NCI-H82 treated with DMSO at 0.1 percent for 48 hours (cell line): ENCODE results near the gene MTMR12.
"Not testable (repeated sequence)": the region's sequence is repeated elsewhere in the genome, so short reads cannot be mapped to it uniquely, and the experiment has no call there.

Experiments
- DNase-seq: peaks from one replicate; lab custom pipeline; 2025; ENCODE audit not compliant: unreplicated experiment; lab: John Stamatoyannopoulos, UW

Gene MTMR12

GRCh38 chr5:32325616-32326015, 12.9 kb upstream of the MTMR12 start:
- no peak for DNase-seq

GRCh38 chr5:32325062-32325461, 12.3 kb upstream of the MTMR12 start:
- no peak for DNase-seq

GRCh38 chr5:32323741-32324140, 11.0 kb upstream of the MTMR12 start:
- DNase-seq: no peak

- no peak for DNase-seq
These were observed 10.1 kb upstream of the MTMR12 start for GRCh38 chr5:32322882-32323281.

GRCh38 chr5:32321787-32322186, 9.0 kb upstream of the MTMR12 start:
- DNase-seq: not testable (repeated sequence)

GRCh38 chr5:32320576-32320975, 7.8 kb upstream of the MTMR12 start:
- no peak for DNase-seq

GRCh38 chr5:32319926-32320543, 7.3 kb upstream of the MTMR12 start:
- no peak for DNase-seq

- no peak for DNase-seq
These were observed 6.7 kb upstream of the MTMR12 start for GRCh38 chr5:32319392-32319791.

- no peak for DNase-seq
These were observed 4.3 kb upstream of the MTMR12 start for GRCh38 chr5:32317041-32317440.

GRCh38 chr5:32315221-32316014, 2.7 kb upstream of the MTMR12 start:
- DNase-seq: no peak

- DNase-seq: no peak
These were observed 1.9 kb upstream of the MTMR12 start for GRCh38 chr5:32314658-32315057.

GRCh38 chr5:32314152-32314488, 1.4 kb upstream of the MTMR12 start:
- DNase-seq: not testable (repeated sequence)

- no peak for DNase-seq
These were observed 543 bp downstream of the MTMR12 start for GRCh38 chr5:32312197-32312594.

GRCh38 chr5:32311404-32312196, 1.1 kb downstream of the MTMR12 start:
- DNase-seq: no peak

- DNase-seq: no peak
These were observed 3.0 kb downstream of the MTMR12 start for GRCh38 chr5:32309761-32310160.

GRCh38 chr5:32308946-32309345, 3.8 kb downstream of the MTMR12 start:
- no peak for DNase-seq

GRCh38 chr5:32307769-32308194, 5.0 kb downstream of the MTMR12 start:
- DNase-seq: no peak

GRCh38 chr5:32304622-32305021, 8.1 kb downstream of the MTMR12 start:
- no peak for DNase-seq

- DNase-seq: no peak
These were observed 9.0 kb downstream of the MTMR12 start for GRCh38 chr5:32303755-32304120.

GRCh38 chr5:32302835-32303754, 9.6 kb downstream of the MTMR12 start:
- no peak for DNase-seq

GRCh38 chr5:32301891-32302290, 10.8 kb downstream of the MTMR12 start:
- DNase-seq: no peak
